ENCODE data around the gene HIVEP3. TPM values are rescaled to one million over a fixed set of nuclear protein-coding genes. Genes with fewer than 3 reads are reported as not detected.

HIVEP3 gene
- total RNA-seq, 5 donors from 2014 or later (not counting 1 experiment from before 2014, with no cell fraction given), result 7.0 to 15.3 (median 8.8) TPM

GRCh38 chr1:41726292-41726691, 192.4 kb downstream of the HIVEP3 start:
- Mint-ChIP-seq H3K4me1 (peaks cover 41 to 58% (median 51%) of the 10 kb centered on the region in 3 donors), H3K27ac (no peak overlapping the region), H3K36me3 (no peaks in the 10 kb centered on the region), H3K9me3 (no peaks in the 10 kb centered on the region), H3K4me3 (peak overlapping the region in 1 of 3 donors; percentile 67), H3K27me3 (no peaks in the 10 kb centered on the region)
- ChIA-PET POLR2A (no interaction called here), CTCF (interaction anchor here in 1 of 2 donors (0.6 kb wide), 1 partner anchor 1501 kb away, joined by 3 read pairs; no protein-coding TSS in a partner anchor)
- DNase-seq, result peak in 1 of 35 experiments; percentile 12
- Histone ChIP-seq H3K27me3 (replicated peaks in 1 of 2; ENCODE audit: control insufficient read depth in 2 of 2, extremely low read depth in 1 of 2, insufficient read depth in 2 of 2, low read length in 1 of 2) (peaks cover 0 to 2% of the 10 kb centered on the region in 2 experiments), H3K27ac (ENCODE audit: low read length) (no peak overlapping the region), H3K4me3 (ENCODE audit: control insufficient read depth in 1 of 2, extremely low read depth in 1 of 2, low read length in 1 of 2) (no peak overlapping the region), H3K9me3 (no peaks in the 10 kb centered on the region), H3K4me1 (ENCODE audit: control insufficient read depth in 1 of 2, extremely low read depth in 1 of 2, insufficient read depth in 2 of 2, low read length in 2 of 2) (peaks cover 4 to 43% of the 10 kb centered on the region in 2 experiments), H3K36me3 (ENCODE audit: control insufficient read depth in 2 of 2, extremely low read depth in 1 of 2, insufficient read depth in 1 of 2, low read length in 1 of 2) (no peaks in the 10 kb centered on the region)
- no peak for ATAC-seq (replicated peaks in 1 of 4)
- 50% methylated on average over 2 of the region's 4 CpGs for WGBS (ENCODE audit: insufficient coverage)

GRCh38 chr1:41724926-41725325, 193.8 kb downstream of the HIVEP3 start:
- ChIA-PET CTCF (no interaction called here), POLR2A (no interaction called here)
- 100% methylated on average over 2 of the region's 3 CpGs for WGBS (ENCODE audit: insufficient coverage)
- DNase-seq (no peak), ATAC-seq (replicated peaks in 1 of 4) (no peak)
- Mint-ChIP-seq H3K4me3 (no peak overlapping the region), H3K27me3 (no peaks in the 10 kb centered on the region), H3K27ac (no peak overlapping the region), H3K4me1 (peaks cover 49 to 68% (median 62%) of the 10 kb centered on the region in 3 donors), H3K9me3 (no peaks in the 10 kb centered on the region), H3K36me3 (no peaks in the 10 kb centered on the region)
- Histone ChIP-seq H3K36me3 (ENCODE audit: control insufficient read depth in 2 of 2, extremely low read depth in 1 of 2, insufficient read depth in 1 of 2, low read length in 1 of 2) (no peaks in the 10 kb centered on the region), H3K4me1 (ENCODE audit: control insufficient read depth in 1 of 2, extremely low read depth in 1 of 2, insufficient read depth in 2 of 2, low read length in 2 of 2) (peaks cover 4 to 48% of the 10 kb centered on the region in 2 experiments), H3K27me3 (replicated peaks in 1 of 2; ENCODE audit: control insufficient read depth in 2 of 2, extremely low read depth in 1 of 2, insufficient read depth in 2 of 2, low read length in 1 of 2) (peaks cover 0 to 2% of the 10 kb centered on the region in 2 experiments), H3K9me3 (no peaks in the 10 kb centered on the region), H3K27ac (ENCODE audit: low read length) (no peak overlapping the region), H3K4me3 (ENCODE audit: control insufficient read depth in 1 of 2, extremely low read depth in 1 of 2, low read length in 1 of 2) (no peak overlapping the region)

GRCh38 chr1:41724248-41724647, 194.5 kb downstream of the HIVEP3 start:
- Mint-ChIP-seq H3K27ac (no peak overlapping the region), H3K4me3 (no peak overlapping the region), H3K27me3 (no peaks in the 10 kb centered on the region), H3K9me3 (no peaks in the 10 kb centered on the region), H3K4me1 (peaks cover 46 to 61% (median 56%) of the 10 kb centered on the region in 3 donors), H3K36me3 (no peaks in the 10 kb centered on the region)
- Histone ChIP-seq H3K4me1 (ENCODE audit: control insufficient read depth in 1 of 2, extremely low read depth in 1 of 2, insufficient read depth in 2 of 2, low read length in 2 of 2) (peaks cover 4 to 46% of the 10 kb centered on the region in 2 experiments), H3K27me3 (replicated peaks in 1 of 2; ENCODE audit: control insufficient read depth in 2 of 2, extremely low read depth in 1 of 2, insufficient read depth in 2 of 2, low read length in 1 of 2) (peaks cover 0 to 2% of the 10 kb centered on the region in 2 experiments), H3K9me3 (no peaks in the 10 kb centered on the region), H3K36me3 (ENCODE audit: control insufficient read depth in 2 of 2, extremely low read depth in 1 of 2, insufficient read depth in 1 of 2, low read length in 1 of 2) (no peaks in the 10 kb centered on the region), H3K4me3 (ENCODE audit: control insufficient read depth in 1 of 2, extremely low read depth in 1 of 2, low read length in 1 of 2) (no peak overlapping the region), H3K27ac (ENCODE audit: low read length) (no peak overlapping the region)
- no peak for ATAC-seq (replicated peaks in 1 of 4)
- DNase-seq, result no peak
- ChIA-PET POLR2A (no interaction called here), CTCF (interaction anchor here in 1 of 2 donors (0.8 kb wide), 1 partner anchor 32 kb away, joined by 3 read pairs; no protein-coding TSS in a partner anchor)
- whole genome bisulfite sequencing (ENCODE audit: insufficient coverage), result no CpG with 5 or more reads among the region's 2 CpGs

GRCh38 chr1:41723786-41724185, 194.9 kb downstream of the HIVEP3 start:
- WGBS (ENCODE audit: insufficient coverage), result no CpG with 5 or more reads among the region's 4 CpGs
- Mint-ChIP-seq H3K36me3 (no peaks in the 10 kb centered on the region), H3K9me3 (no peaks in the 10 kb centered on the region), H3K4me1 (peaks cover 42 to 57% (median 55%) of the 10 kb centered on the region in 3 donors), H3K27ac (no peak overlapping the region), H3K27me3 (no peaks in the 10 kb centered on the region), H3K4me3 (no peak overlapping the region)
- Histone ChIP-seq H3K4me1 (ENCODE audit: control insufficient read depth in 1 of 2, extremely low read depth in 1 of 2, insufficient read depth in 2 of 2, low read length in 2 of 2) (peaks cover 4 to 41% of the 10 kb centered on the region in 2 experiments), H3K27ac (ENCODE audit: low read length) (no peak overlapping the region), H3K27me3 (replicated peaks in 1 of 2; ENCODE audit: control insufficient read depth in 2 of 2, extremely low read depth in 1 of 2, insufficient read depth in 2 of 2, low read length in 1 of 2) (peaks cover 0 to 2% of the 10 kb centered on the region in 2 experiments), H3K9me3 (no peaks in the 10 kb centered on the region), H3K36me3 (ENCODE audit: control insufficient read depth in 2 of 2, extremely low read depth in 1 of 2, insufficient read depth in 1 of 2, low read length in 1 of 2) (no peaks in the 10 kb centered on the region), H3K4me3 (ENCODE audit: control insufficient read depth in 1 of 2, extremely low read depth in 1 of 2, low read length in 1 of 2) (no peak overlapping the region)
- DNase-seq (no peak), ATAC-seq (replicated peaks in 1 of 4) (no peak)
- ChIA-PET POLR2A (no interaction called here), CTCF (interaction anchor here in 1 of 2 donors (0.7 to 0.8 kb wide), 2 partner anchors 31 to 168 kb away, joined by 3 read pairs; no protein-coding TSS in a partner anchor)

GRCh38 chr1:41722184-41722583, 196.5 kb downstream of the HIVEP3 start:
- 100% methylated on average over 1 of the region's 1 CpG for WGBS (ENCODE audit: insufficient coverage)
- Histone ChIP-seq H3K27me3 (replicated peaks in 1 of 2; ENCODE audit: control insufficient read depth in 2 of 2, extremely low read depth in 1 of 2, insufficient read depth in 2 of 2, low read length in 1 of 2) (no peaks in the 10 kb centered on the region), H3K27ac (ENCODE audit: low read length) (no peak overlapping the region), H3K9me3 (no peaks in the 10 kb centered on the region), H3K4me1 (ENCODE audit: control insufficient read depth in 1 of 2, extremely low read depth in 1 of 2, insufficient read depth in 2 of 2, low read length in 2 of 2) (peaks cover 0 to 25% of the 10 kb centered on the region in 2 experiments), H3K4me3 (ENCODE audit: control insufficient read depth in 1 of 2, extremely low read depth in 1 of 2, low read length in 1 of 2) (no peak overlapping the region), H3K36me3 (ENCODE audit: control insufficient read depth in 2 of 2, extremely low read depth in 1 of 2, insufficient read depth in 1 of 2, low read length in 1 of 2) (no peaks in the 10 kb centered on the region)
- H3K9me3 Mint-ChIP-seq, result no peaks in the 10 kb centered on the region
- peaks cover 26 to 41% (median 39%) of the 10 kb centered on the region in 3 donors for H3K4me1 Mint-ChIP-seq
- H3K27me3 Mint-ChIP-seq, result no peaks in the 10 kb centered on the region
- ChIA-PET CTCF (interaction anchor here in 1 of 2 donors (0.5 to 0.7 kb wide), 4 partner anchors 20 to 1009 kb away, joined by 3 to 4 read pairs (median 4); no protein-coding TSS in a partner anchor), POLR2A (no interaction called here)
- ATAC-seq (replicated peaks in 1 of 4) (no peak), DNase-seq (no peak)
- H3K4me3 Mint-ChIP-seq, result no peak overlapping the region
- H3K27ac Mint-ChIP-seq, result peak overlapping the region in 1 of 2 donors; percentile 2
- H3K36me3 Mint-ChIP-seq, result no peaks in the 10 kb centered on the region

- CTCF ChIA-PET, result no interaction called here
- Histone ChIP-seq H3K4me3 (ENCODE audit: control insufficient read depth in 1 of 2, extremely low read depth in 1 of 2, low read length in 1 of 2) (peak overlapping the region in 1 of 2 donors; percentile 31), H3K9me3 (no peaks in the 10 kb centered on the region), H3K27me3 (replicated peaks in 1 of 2; ENCODE audit: control insufficient read depth in 2 of 2, extremely low read depth in 1 of 2, insufficient read depth in 2 of 2, low read length in 1 of 2) (peaks cover 0 to 2% of the 10 kb centered on the region in 2 experiments), H3K4me1 (ENCODE audit: control insufficient read depth in 1 of 2, extremely low read depth in 1 of 2, insufficient read depth in 2 of 2, low read length in 2 of 2) (peaks cover 0 to 14% of the 10 kb centered on the region in 2 experiments), H3K36me3 (ENCODE audit: control insufficient read depth in 2 of 2, extremely low read depth in 1 of 2, insufficient read depth in 1 of 2, low read length in 1 of 2) (no peaks in the 10 kb centered on the region), H3K27ac (ENCODE audit: low read length) (no peak overlapping the region)
- Mint-ChIP-seq H3K27ac (peak overlapping the region in 1 of 2 donors; percentile 72), H3K4me3 (peak overlapping the region; percentile 58 to 67 (median 64)), H3K27me3 (no peaks in the 10 kb centered on the region), H3K36me3 (no peaks in the 10 kb centered on the region), H3K4me1 (peaks cover 14 to 32% (median 27%) of the 10 kb centered on the region in 3 donors), H3K9me3 (no peaks in the 10 kb centered on the region)
- DNase-seq, result peak in 1 of 35 experiments; percentile 29
- WGBS (ENCODE audit: insufficient coverage), result 79% methylated on average over 5 of the region's 12 CpGs
- no peak for ATAC-seq (replicated peaks in 1 of 4)
- POLR2A ChIA-PET, result no interaction called here
Observed at GRCh38 chr1:41720861-41721410, 197.8 kb downstream of the HIVEP3 start.

Data from T-cell (primary cell).